Thyroid gland (tissue), 4 donors: Measurements from ENCODE around the gene HSPA14. TPM values are rescaled to one million over a fixed set of nuclear protein-coding genes. Genes with fewer than 3 reads are reported as not detected.

ENCODE experiments used
- DNase-seq, 2 donors: peaks; one replicate each; pipeline ENCODE4 v3.0.0-alpha.2; 2019
- H3K27ac ChIP-seq, 3 donors: fragments of 200-600 bp; sonication (generic); 1 replicate in 2 of 3; 2 replicates in 1 of 3; pipeline ENCODE4 v1.5.1; 2016 to 2019; ENCODE audit warnings: mild to moderate bottlenecking in 1 of 3, moderate library complexity in 1 of 3
- H3K27me3 ChIP-seq: fragments of 200-600 bp; sonication (generic); one replicate; pipeline ENCODE4 v1.5.1; 2019
- H3K36me3 ChIP-seq, 2 donors: fragments of 200-600 bp; sonication (generic); one replicate each; pipeline ENCODE4 v1.5.1; 2016 to 2019
- H3K4me1 ChIP-seq, 2 donors: fragments of 200-600 bp; sonication (generic); one replicate each; pipeline ENCODE4 v1.5.1; 2017 to 2019
- H3K4me3 ChIP-seq, 3 donors: fragments of 200-600 bp; sonication (generic); replicated peaks in 1 of 3; 1 replicate in 2 of 3; 2 replicates in 1 of 3; pipeline ENCODE4 v1.5.1; 2016; ENCODE audit warnings: mild to moderate bottlenecking in 1 of 3
- H3K9me3 ChIP-seq: fragments of 200-600 bp; sonication (generic); one replicate; pipeline ENCODE4 v1.5.1; 2017
- POLR2A ChIP-seq, 2 donors: fragments of 450-650 bp; IDR thresholded peaks; one replicate each; pipeline ENCODE4 v1.6.1; 2017; ENCODE audit warnings: antibody characterized with exemption in 2 of 2, mild to moderate bottlenecking in 2 of 2, moderate library complexity in 1 of 2
- WGBS, 2 donors: methylation state at CpG; one replicate each; pipeline ENCODE4 v1.1.5; 2017; 5-methylcytosine and 5-hydroxymethylcytosine counted together
- intact Hi-C: fragments of 100-400 bp; cut with DNase I; formaldehyde crosslinking; loops from one replicate; pipeline ENCODE4 v1.15.1; 2023
- total RNA-seq, 4 donors: library from RNA; depleted of rRNA; stranded (reverse); fragments of >200 nt; gene quantifications; one replicate each; pipeline ENCODE4 v1.2.3, GENCODE V29; 2016
- TF ChIP-seq, protein P1 (sequence below), 6 experiments: fragments of 200-600 bp in 3 of 6; fragments of 450-650 bp in 3 of 6; sonication (generic) in 3 of 6; IDR thresholded peaks; one replicate each; pipeline ENCODE4 v1.5.1; 2016 to 2019; ENCODE audit warnings: antibody characterized with exemption in 6 of 6, mild to moderate bottlenecking in 2 of 6, inconsistent platforms in 1 of 6, moderate library complexity in 1 of 6

The HSPA14 gene
- total RNA-seq, 4 donors from 2014 or later, result 11.1 to 19.2 (median 16.7) TPM

DNA sequence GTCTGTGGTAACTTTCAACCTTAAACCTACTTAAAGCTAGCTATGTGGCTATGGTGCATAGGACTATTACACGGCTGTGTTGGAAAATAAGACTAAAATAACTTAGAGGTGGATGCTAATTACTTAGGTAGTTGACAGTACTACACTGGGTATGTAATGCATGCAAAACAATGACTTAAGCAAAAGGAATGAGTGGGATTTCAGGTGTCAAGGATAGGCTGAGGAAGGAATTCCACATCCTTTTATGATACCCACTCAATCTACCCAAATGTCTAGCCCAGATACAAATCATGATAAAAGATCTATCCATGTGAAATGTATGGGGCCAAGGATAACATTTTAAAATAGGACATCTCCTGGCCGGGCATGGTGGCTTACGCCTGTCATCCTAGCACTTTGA lies 14.1 kb upstream of the HSPA14 start:
- Histone ChIP-seq H3K4me3 (no peak overlapping the region), H3K27me3 (no peaks in the 10 kb centered on the region), H3K36me3 (no peaks in the 10 kb centered on the region), H3K4me1 (peaks cover 0 to 23% of the 10 kb centered on the region in 2 donors), H3K9me3 (no peaks in the 10 kb centered on the region), H3K27ac (no peak overlapping the region)
- intact Hi-C loops, result loop anchor here (10.0 kb wide), 1 partner anchor 289 kb away; no protein-coding TSS in a partner anchor
- TF ChIP-seq, protein P1, sequence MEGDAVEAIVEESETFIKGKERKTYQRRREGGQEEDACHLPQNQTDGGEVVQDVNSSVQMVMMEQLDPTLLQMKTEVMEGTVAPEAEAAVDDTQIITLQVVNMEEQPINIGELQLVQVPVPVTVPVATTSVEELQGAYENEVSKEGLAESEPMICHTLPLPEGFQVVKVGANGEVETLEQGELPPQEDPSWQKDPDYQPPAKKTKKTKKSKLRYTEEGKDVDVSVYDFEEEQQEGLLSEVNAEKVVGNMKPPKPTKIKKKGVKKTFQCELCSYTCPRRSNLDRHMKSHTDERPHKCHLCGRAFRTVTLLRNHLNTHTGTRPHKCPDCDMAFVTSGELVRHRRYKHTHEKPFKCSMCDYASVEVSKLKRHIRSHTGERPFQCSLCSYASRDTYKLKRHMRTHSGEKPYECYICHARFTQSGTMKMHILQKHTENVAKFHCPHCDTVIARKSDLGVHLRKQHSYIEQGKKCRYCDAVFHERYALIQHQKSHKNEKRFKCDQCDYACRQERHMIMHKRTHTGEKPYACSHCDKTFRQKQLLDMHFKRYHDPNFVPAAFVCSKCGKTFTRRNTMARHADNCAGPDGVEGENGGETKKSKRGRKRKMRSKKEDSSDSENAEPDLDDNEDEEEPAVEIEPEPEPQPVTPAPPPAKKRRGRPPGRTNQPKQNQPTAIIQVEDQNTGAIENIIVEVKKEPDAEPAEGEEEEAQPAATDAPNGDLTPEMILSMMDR (IDR thresholded peaks at IDR 0.05), result no peak
- TF ChIP-seq POLR2A (IDR thresholded peaks at IDR 0.05), result no peak
- 89 to 97% methylated on average over 3 of the region's 3 CpGs for WGBS, 2 donors
- DNase-seq, result no peak

DNA sequence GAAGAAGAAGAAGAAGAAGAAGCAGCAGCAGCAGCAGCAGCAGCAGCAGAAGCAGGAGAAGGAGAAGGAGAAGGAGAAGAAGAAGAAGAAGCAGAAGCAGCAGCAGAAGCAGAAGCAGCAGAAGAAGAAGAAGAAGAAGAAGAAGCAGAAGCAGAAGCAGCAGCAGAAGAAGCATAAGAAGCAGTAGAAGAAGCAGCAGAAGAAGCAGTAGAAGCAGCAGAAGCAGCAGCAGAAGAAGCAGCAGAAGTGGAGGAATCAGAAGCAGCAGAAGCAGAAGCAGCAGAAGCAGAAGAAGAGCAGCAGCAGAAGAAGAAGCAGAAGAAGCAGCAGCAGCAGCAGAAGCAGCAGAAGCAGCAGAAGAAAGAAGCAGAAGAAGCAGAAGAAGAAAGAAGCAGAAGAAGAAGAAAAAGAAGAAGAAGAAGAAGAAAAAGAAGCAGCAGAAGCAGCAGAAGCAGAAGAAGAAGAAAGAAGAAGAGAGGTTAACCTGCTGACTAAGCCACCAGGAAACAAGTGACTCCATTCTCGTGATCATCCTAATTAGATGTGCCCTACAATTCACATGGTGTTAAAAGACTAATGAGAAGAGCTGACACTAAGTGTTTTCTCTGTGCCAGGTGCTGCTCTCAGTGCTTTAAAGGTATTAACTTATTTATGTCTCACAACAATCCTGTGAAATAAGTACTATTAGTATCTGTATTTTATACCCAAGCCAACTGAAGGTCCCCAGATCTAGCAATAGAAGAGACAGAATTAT lies 11.9 kb upstream of the HSPA14 start:
- WGBS, 2 donors, result 63 to 70% methylated on average over 1 of the region's 1 CpG
- no peaks in the 10 kb centered on the region for H3K36me3 ChIP-seq
- H3K27ac ChIP-seq, result no peak overlapping the region
- no peak for TF ChIP-seq POLR2A (IDR thresholded peaks at IDR 0.05)
- TF ChIP-seq, protein P1 (IDR thresholded peaks at IDR 0.05), result no peak
- intact Hi-C loops, result loop anchor here (5.0 to 10.0 kb wide), 2 partner anchors 291 to 329 kb away; no protein-coding TSS in a partner anchor
- no peak for DNase-seq
- H3K27me3 ChIP-seq, result no peaks in the 10 kb centered on the region
- H3K9me3 ChIP-seq, result no peaks in the 10 kb centered on the region
- peaks cover 0 to 8% of the 10 kb centered on the region in 2 donors for H3K4me1 ChIP-seq
- no peak overlapping the region for H3K4me3 ChIP-seq

- intact Hi-C loops, result no loop called here
- H3K27me3 ChIP-seq, result no peaks in the 10 kb centered on the region
These were observed 5.0 kb upstream of the HSPA14 start for GRCh38 chr10:14833106-14833505.

DNA sequence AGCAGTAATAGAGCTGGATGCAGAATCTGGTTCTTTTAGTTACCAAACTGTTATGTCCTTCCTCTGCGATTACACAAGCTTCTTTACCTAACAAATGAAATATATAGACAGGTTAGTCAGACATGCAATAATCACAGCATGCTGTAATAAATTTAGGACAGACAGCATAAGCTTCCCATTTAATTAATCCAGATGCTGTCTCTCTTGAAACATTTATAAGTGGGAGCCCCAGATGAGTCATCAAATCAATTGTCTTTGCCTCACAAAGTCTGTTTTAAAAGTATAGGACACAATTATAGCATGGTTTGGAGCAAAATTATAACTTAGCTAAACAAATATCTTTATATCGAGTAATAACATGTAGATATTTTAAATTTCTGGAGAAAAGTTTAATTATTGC lies 1.9 kb upstream of the HSPA14 start:
- Histone ChIP-seq H3K9me3 (no peaks in the 10 kb centered on the region), H3K4me3 (no peak overlapping the region), H3K36me3 (no peaks in the 10 kb centered on the region), H3K4me1 (peaks cover 11 to 15% of the 10 kb centered on the region in 2 donors), H3K27me3 (no peaks in the 10 kb centered on the region), H3K27ac (no peak overlapping the region)
- DNase-seq, result no peak
- TF ChIP-seq POLR2A (IDR thresholded peaks at IDR 0.05), result no peak
- TF ChIP-seq, protein P1 (IDR thresholded peaks at IDR 0.05), result no peak
- 95% methylated on average over 2 of the region's 2 CpGs for WGBS, 2 donors
- intact Hi-C loops, result no loop called here

More at GRCh38 chr10:14833106-14833505, 5.0 kb upstream of the HSPA14 start:
- no peak for DNase-seq
- Histone ChIP-seq H3K4me1 (peaks cover 8 to 9% of the 10 kb centered on the region in 2 donors), H3K36me3 (no peaks in the 10 kb centered on the region), H3K9me3 (no peaks in the 10 kb centered on the region), H3K4me3 (no peak overlapping the region), H3K27ac (no peak overlapping the region)
- TF ChIP-seq, protein P1 (IDR thresholded peaks at IDR 0.05), result no peak
- no peak for TF ChIP-seq POLR2A (IDR thresholded peaks at IDR 0.05)
- 85 to 88% methylated on average over 3 of the region's 3 CpGs for WGBS, 2 donors
